Upper lobe of left lung (tissue), 4 donors: Measurements from ENCODE around the gene HSPA9.

Experiments
- CTCF ChIP-seq, 6 experiments: fragments of 450-650 bp in 4 of 6; fragments of 200-600 bp in 2 of 6; sonication (generic) in 2 of 6; IDR thresholded peaks; one replicate each; pipeline ENCODE4 v1.5.1; 2016 to 2019; ENCODE audit warnings: antibody characterized with exemption in 6 of 6
- EP300 ChIP-seq, 4 donors: sonication (generic); formaldehyde crosslinking; IDR thresholded peaks; one replicate each; pipeline ENCODE4 v1.5.1; 2017; ENCODE audit warnings: antibody characterized with exemption in 4 of 4, control low read depth in 2 of 4
- POLR2AphosphoS5 ChIP-seq, 2 donors: sonication (generic); formaldehyde crosslinking; IDR thresholded peaks; one replicate each; pipeline ENCODE4 v1.5.1; 2017; ENCODE audit warnings: antibody characterized with exemption in 2 of 2

- TF ChIP-seq CTCF (IDR thresholded peaks at IDR 0.05): no peak
- TF ChIP-seq POLR2AphosphoS5 (IDR thresholded peaks at IDR 0.05): no peak
- no peak for TF ChIP-seq EP300 (IDR thresholded peaks at IDR 0.05)
Observed at GRCh38 chr5:138602371-138603000, 27.3 kb upstream of the HSPA9 start.
